Lower lobe of right lung (tissue), 2 donors: Measurements from ENCODE around the gene TNIK. TPM values are rescaled to one million over a fixed set of nuclear protein-coding genes. Genes with fewer than 3 reads are reported as not detected.

Experiments used
- ATAC-seq, 2 donors: fragments of 200-7000 bp; cut with Tn5 transposase; one replicate each; pipeline ENCODE4 v1.9.1; 2020 to 2022; ENCODE audit warnings: mild to moderate bottlenecking in 2 of 2, moderate library complexity in 2 of 2
- DNase-seq: peaks from one replicate; pipeline ENCODE4 v3.0.0-alpha.2; 2020
- H3K27ac ChIP-seq: fragments of 200-600 bp; one replicate; pipeline ENCODE4 v1.8.0; 2022
- H3K27me3 ChIP-seq: fragments of 200-600 bp; one replicate; pipeline ENCODE4 v1.8.0; 2022; ENCODE audit warnings: low read depth
- H3K36me3 ChIP-seq: fragments of 200-600 bp; one replicate; pipeline ENCODE4 v1.8.0; 2022; ENCODE audit warnings: mild to moderate bottlenecking
- H3K4me1 ChIP-seq: fragments of 200-600 bp; one replicate; pipeline ENCODE4 v1.8.0; 2022
- H3K4me3 ChIP-seq: fragments of 200-600 bp; one replicate; pipeline ENCODE4 v1.8.0; 2022; ENCODE audit warnings: mild to moderate bottlenecking
- H3K9me3 ChIP-seq: fragments of 200-600 bp; one replicate; pipeline ENCODE4 v1.8.0; 2022
- CTCF ChIP-seq: fragments of 200-600 bp; IDR thresholded peaks from one replicate; pipeline ENCODE4 v1.8.0; 2022; ENCODE audit warnings: antibody characterized with exemption, mild to moderate bottlenecking
- intact Hi-C: fragments of 100-400 bp; cut with DNase I; formaldehyde crosslinking; loops from one replicate; pipeline ENCODE4 v1.11.0; 2022
- total RNA-seq: library from RNA; stranded (reverse); fragmentation: NEBNext Ultra II Directional; extraction: Animal tissue kit (Norgen Biotek cat#: 25700); gene quantifications from one replicate; pipeline ENCODE4 v1.2.1, GENCODE V29; 2021
- donor health status: DM: no; HTN: yes; CAD: no; lungs with severe emphysema.

The TNIK gene
- total RNA-seq, 1 donor from 2014 or later = 29.3 TPM

- no peak for TF ChIP-seq CTCF
- no peaks in the 10 kb centered on the region for H3K27me3 ChIP-seq
- no peaks in the 10 kb centered on the region for H3K36me3 ChIP-seq
- ATAC-seq (no peak), DNase-seq (no peak)
- no peaks in the 10 kb centered on the region for H3K9me3 ChIP-seq
- H3K4me1 ChIP-seq = no peaks in the 10 kb centered on the region
- intact Hi-C loops = no loop called here
- H3K4me3 ChIP-seq = no peak overlapping the region
- H3K27ac ChIP-seq = no peak overlapping the region
Observed at GRCh38 chr3:171237009-171237385, 223.2 kb downstream of the TNIK start.

- no peak overlapping the region for H3K27ac ChIP-seq
- no peak for TF ChIP-seq CTCF
- intact Hi-C loops = no loop called here
- no peaks in the 10 kb centered on the region for H3K27me3 ChIP-seq
- H3K9me3 ChIP-seq = no peaks in the 10 kb centered on the region
- ATAC-seq (no peak), DNase-seq (no peak)
- no peaks in the 10 kb centered on the region for H3K4me1 ChIP-seq
- H3K4me3 ChIP-seq = no peak overlapping the region
- H3K36me3 ChIP-seq = no peaks in the 10 kb centered on the region
Observed at GRCh38 chr3:171236265-171237008, 223.8 kb downstream of the TNIK start.

- no peak for TF ChIP-seq CTCF
- Histone ChIP-seq H3K27me3 (no peaks in the 10 kb centered on the region), H3K36me3 (no peaks in the 10 kb centered on the region), H3K4me1 (no peaks in the 10 kb centered on the region), H3K27ac (no peak overlapping the region), H3K9me3 (no peaks in the 10 kb centered on the region), H3K4me3 (no peak overlapping the region)
- ATAC-seq (no peak), DNase-seq (no peak)
- intact Hi-C loops = no loop called here
Observed at GRCh38 chr3:171234298-171235010, 225.8 kb downstream of the TNIK start.

- ATAC-seq (no peak), DNase-seq (no peak)
- no peak for TF ChIP-seq CTCF
- intact Hi-C loops = no loop called here
- no peaks in the 10 kb centered on the region for H3K4me1 ChIP-seq
- H3K36me3 ChIP-seq = no peaks in the 10 kb centered on the region
- H3K4me3 ChIP-seq = no peak overlapping the region
- no peaks in the 10 kb centered on the region for H3K9me3 ChIP-seq
- no peaks in the 10 kb centered on the region for H3K27me3 ChIP-seq
- no peak overlapping the region for H3K27ac ChIP-seq
Observed at GRCh38 chr3:171231361-171231760, 228.8 kb downstream of the TNIK start.

GRCh38 chr3:171230865-171231264, 229.3 kb downstream of the TNIK start:
- intact Hi-C loops = no loop called here
- no peak for ATAC-seq
- Histone ChIP-seq H3K36me3 (no peaks in the 10 kb centered on the region), H3K27ac (no peak overlapping the region), H3K4me3 (no peak overlapping the region), H3K9me3 (peaks cover under 1% of the 10 kb centered on the region), H3K4me1 (no peaks in the 10 kb centered on the region), H3K27me3 (no peaks in the 10 kb centered on the region)
- DNase-seq = no peak
- TF ChIP-seq CTCF = no peak
